ENCODE data around the gene SMIM36. TPM values are rescaled to one million over a fixed set of nuclear protein-coding genes. Genes with fewer than 3 reads are reported as not detected.
"Not testable (repeated sequence)": the region's sequence is repeated elsewhere in the genome, so short reads cannot be mapped to it uniquely, and the experiment has no call there.

The SMIM36 gene
- total RNA-seq, 4 donors from 2014 or later, result not detected

GRCh38 chr17:55524440-55525220 is 13.4 kb upstream of the SMIM36 start:
- no peaks in the 10 kb centered on the region for H3K36me3 ChIP-seq
- no peak overlapping the region for H3K4me3 ChIP-seq
- TF ChIP-seq EP300 (IDR thresholded peaks at IDR 0.05) (no peak), CTCF (IDR thresholded peaks at IDR 0.05) (no peak)
- H3K27ac ChIP-seq, result no peak overlapping the region
- no peaks in the 10 kb centered on the region for H3K27me3 ChIP-seq
- ATAC-seq, result no peak
- no peaks in the 10 kb centered on the region for H3K4me1 ChIP-seq
- no peaks in the 10 kb centered on the region for H3K9me3 ChIP-seq
- WGBS, 2 donors (ENCODE audit: low coverage in 1 of 2), result 78 to 81% methylated on average over 4 of the region's 4 CpGs

GRCh38 chr17:55523032-55523431 is 11.8 kb upstream of the SMIM36 start:
- not testable (repeated sequence) for H3K27ac ChIP-seq, H3K27me3 ChIP-seq, H3K9me3 ChIP-seq, ATAC-seq, H3K4me3 ChIP-seq, H3K4me1 ChIP-seq, H3K36me3 ChIP-seq
- 89 to 100% methylated on average over 3 to 4 of the region's 4 CpGs for WGBS, 2 donors (ENCODE audit: low coverage in 1 of 2)

- H3K36me3 ChIP-seq, result no peaks in the 10 kb centered on the region
- no peak overlapping the region for H3K27ac ChIP-seq
- no peak for TF ChIP-seq EP300 (IDR thresholded peaks at IDR 0.05)
- no peak for TF ChIP-seq CTCF (IDR thresholded peaks at IDR 0.05)
- no peak for TF ChIP-seq POLR2A (IDR thresholded peaks at IDR 0.05)
- TF ChIP-seq POLR2AphosphoS5 (IDR thresholded peaks at IDR 0.05), result no peak
- H3K4me1 ChIP-seq, result no peaks in the 10 kb centered on the region
- no peaks in the 10 kb centered on the region for H3K9me3 ChIP-seq
- no peak overlapping the region for H3K4me3 ChIP-seq
- ATAC-seq, result no peak
- H3K27me3 ChIP-seq, result no peaks in the 10 kb centered on the region
Observed at GRCh38 chr17:55521186-55521585, 9.9 kb upstream of the SMIM36 start.

- Histone ChIP-seq H3K27ac (no peak overlapping the region), H3K36me3 (no peaks in the 10 kb centered on the region), H3K4me1 (no peaks in the 10 kb centered on the region), H3K27me3 (no peaks in the 10 kb centered on the region), H3K9me3 (no peaks in the 10 kb centered on the region), H3K4me3 (no peak overlapping the region)
- TF ChIP-seq POLR2AphosphoS5 (IDR thresholded peaks at IDR 0.05), result no peak
- no peak for TF ChIP-seq CTCF (IDR thresholded peaks at IDR 0.05)
- TF ChIP-seq EP300 (IDR thresholded peaks at IDR 0.05), result no peak
- no peak for TF ChIP-seq POLR2A (IDR thresholded peaks at IDR 0.05)
- ATAC-seq, result no peak
- 90 to 95% methylated on average over 4 to 5 of the region's 5 CpGs for WGBS, 2 donors (ENCODE audit: low coverage in 1 of 2)
Observed at GRCh38 chr17:55520402-55520801, 9.2 kb upstream of the SMIM36 start.

GRCh38 chr17:55518510-55518909 is 7.3 kb upstream of the SMIM36 start:
- no peak overlapping the region for H3K27ac ChIP-seq
- ATAC-seq, result no peak
- H3K27me3 ChIP-seq, result no peaks in the 10 kb centered on the region
- 76 to 81% methylated on average over 3 to 5 of the region's 5 CpGs for WGBS, 2 donors (ENCODE audit: low coverage in 1 of 2)
- H3K9me3 ChIP-seq, result no peaks in the 10 kb centered on the region
- TF ChIP-seq EP300 (IDR thresholded peaks at IDR 0.05), result no peak
- no peak for TF ChIP-seq POLR2A (IDR thresholded peaks at IDR 0.05)
- TF ChIP-seq POLR2AphosphoS5 (IDR thresholded peaks at IDR 0.05), result no peak
- no peak for TF ChIP-seq CTCF (IDR thresholded peaks at IDR 0.05)
- peaks cover 0 to 10% (median 0%) of the 10 kb centered on the region in 3 donors for H3K4me1 ChIP-seq
- H3K36me3 ChIP-seq, result no peaks in the 10 kb centered on the region
- H3K4me3 ChIP-seq, result no peak overlapping the region

All from gastroesophageal sphincter (tissue), 4 donors.